GM19372 (cell line): ENCODE measurements around the gene BMI1.

Source experiments
- ATAC-seq: cut with Tn5 transposase; IDR thresholded peaks from one replicate; pipeline ENCODE4 v1.9.1; 2021; ENCODE audit warnings: mild to moderate bottlenecking, low read depth, moderate library complexity; ENCODE audit not compliant: unreplicated experiment

BMI1 gene

GRCh38 chr10:22318772-22319171 is 2.1 kb upstream of the BMI1 start:
- no peak for ATAC-seq

- ATAC-seq: no peak
Observed at GRCh38 chr10:22319547-22319979, 1.3 kb upstream of the BMI1 start.

- no peak for ATAC-seq
Observed at GRCh38 chr10:22319980-22320558, 830 bp upstream of the BMI1 start.

GRCh38 chr10:22321156-22321923 is 441 bp downstream of the BMI1 start:
- no peak for ATAC-seq

GRCh38 chr10:22321924-22322640 is 1.2 kb downstream of the BMI1 start:
- ATAC-seq: no peak

DNA sequence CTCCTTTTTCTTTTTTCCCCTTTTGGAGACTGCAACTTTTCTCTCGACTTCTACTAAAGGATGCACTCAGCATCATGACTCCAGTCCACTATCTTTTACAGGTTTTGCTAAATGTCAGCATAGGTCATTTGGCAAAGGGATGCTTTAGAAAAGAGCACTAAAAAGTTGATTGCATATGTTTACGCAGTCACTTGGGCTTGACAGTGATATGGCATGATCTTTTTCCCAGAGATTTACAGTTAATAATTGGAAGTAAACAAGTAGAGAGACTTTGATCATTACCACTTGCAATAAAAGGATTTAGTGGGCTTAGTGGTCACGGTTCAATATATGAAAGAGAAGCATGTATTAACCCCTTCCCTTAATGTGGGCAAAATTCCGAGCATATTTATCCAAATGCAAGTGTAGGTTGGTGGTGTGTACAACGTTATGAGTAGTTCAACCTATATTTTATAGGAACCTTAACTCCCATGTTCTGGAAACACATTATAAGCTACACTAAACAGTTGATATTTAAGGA is 1.8 kb downstream of the BMI1 start:
- no peak for ATAC-seq

GRCh38 chr10:22323538-22324305 is 2.8 kb downstream of the BMI1 start:
- ATAC-seq: no peak

DNA sequence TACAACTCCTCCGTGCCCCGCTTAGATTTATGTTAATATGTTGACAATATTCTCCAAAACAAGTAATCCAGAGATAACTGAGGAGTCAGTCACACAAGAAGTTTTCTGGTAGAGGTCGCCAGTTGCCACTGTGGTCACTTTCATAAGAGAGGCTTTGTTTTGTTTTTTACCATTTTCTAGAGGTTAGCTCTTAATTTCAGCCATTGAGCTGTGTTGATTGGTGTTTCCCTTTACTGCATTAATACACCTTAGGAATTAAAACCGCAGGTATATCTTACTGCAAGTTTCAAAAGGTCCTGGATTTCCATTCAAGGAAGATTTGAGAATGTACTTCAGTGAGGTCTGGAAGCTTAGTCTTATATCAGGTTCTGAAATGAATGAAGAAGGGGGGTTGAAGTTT is 3.5 kb downstream of the BMI1 start:
- ATAC-seq: no peak

GRCh38 chr10:22324893-22325271 is 4.0 kb downstream of the BMI1 start:
- ATAC-seq: no peak

- ATAC-seq: peak; percentile 42
Observed at GRCh38 chr10:22325272-22326144, 4.6 kb downstream of the BMI1 start.

GRCh38 chr10:22326145-22326702 is 5.3 kb downstream of the BMI1 start:
- no peak for ATAC-seq

GRCh38 chr10:22329150-22329549 is 8.3 kb downstream of the BMI1 start:
- ATAC-seq: no peak

DNA sequence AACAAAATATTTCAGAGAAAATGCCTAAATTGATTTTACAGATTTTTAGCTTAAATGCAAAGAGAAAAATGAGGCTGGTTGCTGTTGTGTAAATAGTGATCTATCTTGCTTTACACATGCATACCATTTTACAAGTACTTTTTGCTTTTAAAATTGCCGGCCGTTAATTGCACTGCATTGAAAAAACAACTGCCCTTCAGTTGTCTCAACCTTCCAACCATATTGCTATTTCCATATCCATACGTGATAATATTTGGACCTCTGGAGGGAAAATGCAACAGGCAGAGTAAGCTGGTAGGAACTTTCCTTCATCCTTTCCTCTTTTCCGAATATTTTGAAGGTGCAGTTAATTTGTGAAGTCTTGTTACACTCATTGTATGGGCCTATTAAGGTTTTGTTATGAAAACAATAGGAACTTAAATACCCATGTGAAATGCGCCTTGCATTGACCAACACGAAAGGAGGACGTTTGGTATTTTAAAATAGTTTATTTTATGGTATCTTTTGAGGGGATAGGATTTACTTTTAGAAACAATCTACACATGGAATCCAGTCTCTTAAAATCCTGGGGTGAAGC is 11.3 kb downstream of the BMI1 start:
- ATAC-seq: no peak

DNA sequence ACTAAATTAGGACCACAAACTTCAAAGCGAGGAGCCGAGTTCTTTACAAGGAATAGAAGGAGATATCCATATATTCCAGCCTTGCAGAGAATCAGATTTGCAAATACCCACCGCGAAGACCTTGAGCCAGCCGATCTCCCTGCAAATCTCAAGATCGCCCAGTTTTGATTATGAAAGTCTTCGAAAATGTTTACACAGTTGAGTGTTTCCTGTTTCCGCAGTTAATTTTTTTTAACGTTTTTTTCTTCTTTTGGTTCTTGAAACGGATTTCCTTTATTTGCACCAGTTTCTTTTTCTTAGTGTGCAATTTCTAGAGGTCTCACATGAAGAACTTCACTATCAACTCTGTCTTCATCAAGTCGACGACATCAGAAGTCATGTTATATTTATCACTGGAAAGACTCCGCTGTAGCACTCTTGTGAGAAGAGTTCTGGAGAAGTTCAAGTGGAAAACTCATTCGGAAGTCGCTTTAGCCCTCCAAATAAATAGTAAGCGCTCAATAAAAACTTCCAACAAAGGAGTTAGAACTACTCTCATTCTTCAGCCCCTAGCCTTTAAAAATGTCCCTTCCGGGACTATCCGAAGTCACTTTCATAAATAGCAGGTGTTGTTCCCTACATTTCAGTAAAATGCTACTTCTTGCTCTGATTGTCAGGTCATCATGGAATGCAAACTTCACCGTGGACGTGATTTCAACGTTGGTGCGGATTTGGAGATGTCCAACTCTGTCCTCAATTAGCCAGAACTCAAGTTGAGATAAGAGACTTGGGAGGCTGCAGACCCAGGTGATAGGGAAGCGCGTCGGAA is 12.5 kb downstream of the BMI1 start:
- no peak for ATAC-seq

GRCh38 chr10:22333975-22334282 is 13.0 kb downstream of the BMI1 start:
- ATAC-seq: no peak

GRCh38 chr10:22334414-22335172 is 13.7 kb downstream of the BMI1 start:
- no peak for ATAC-seq

DNA sequence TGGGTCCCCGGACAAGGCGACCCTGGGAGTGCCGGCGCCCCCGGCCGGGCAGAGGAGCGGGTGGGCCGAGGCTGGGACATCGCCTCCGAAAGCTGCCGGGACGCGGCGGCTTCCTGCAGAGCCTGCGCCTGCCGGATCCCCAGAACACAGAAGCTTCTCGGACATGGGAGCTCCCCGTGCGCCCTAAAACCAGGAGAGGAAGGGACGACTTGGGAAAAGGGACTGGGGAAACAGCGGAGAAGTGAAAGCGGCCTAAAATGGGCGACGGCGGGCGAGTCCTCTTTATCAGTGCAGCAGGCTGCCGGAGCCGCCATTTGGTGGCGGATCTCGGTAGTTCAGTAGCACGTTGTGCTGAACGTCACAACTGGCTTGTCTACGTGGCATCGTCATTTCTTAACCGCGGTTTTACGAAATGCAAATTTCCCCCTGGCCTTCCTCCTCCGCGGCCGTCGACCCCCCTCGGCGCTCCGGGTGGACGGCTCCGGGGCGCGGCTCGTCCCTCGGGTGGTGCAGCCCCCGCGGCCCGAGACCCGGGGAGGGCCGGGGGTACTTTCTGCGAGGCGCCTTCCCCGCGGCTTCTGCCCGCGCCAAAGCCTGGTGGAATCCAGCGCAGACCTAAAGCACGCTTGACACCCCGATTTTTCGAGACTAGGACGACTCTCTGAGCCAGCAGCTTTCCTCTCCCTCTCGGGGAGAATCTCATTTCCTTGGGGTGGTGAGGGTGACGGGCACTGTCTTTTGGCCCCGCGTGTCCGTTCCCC is 14.5 kb downstream of the BMI1 start:
- peak; percentile 48 for ATAC-seq
